ENCODE data around the gene CLCN6. TPM values are rescaled to one million over a fixed set of nuclear protein-coding genes. Genes with fewer than 3 reads are reported as not detected.
A peak's percentile ranks its signal among the peaks of the same experiment; 100 is the strongest.

The CLCN6 gene
- polyA plus RNA-seq, 2 of the 4 experiments (the other 2 are of a cell fraction) = 5.7 to 9.0 TPM

GRCh38 chr1:11882814-11883538, 77.0 kb downstream of the CLCN6 start:
- FAIRE-seq (no peak), DNase-seq (ENCODE audit: low read depth in 1 of 2, low spot score in 1 of 2) (no peak), ATAC-seq (peak in 1 of 2 experiments; percentile 32; a peak in 2 of 6 replicates)
- Histone ChIP-seq H3K27ac (no peak overlapping the region), H3K4me2 (no peak overlapping the region), H3K4me1 (no peaks in the 10 kb centered on the region), H3K9me3 (no peaks in the 10 kb centered on the region), H3K4me3 (no peak overlapping the region)
- WGBS (ENCODE audit: missing lambda C conversion rate) = 57% methylated on average over 8 of the region's 13 CpGs
- TF ChIP-seq REST (IDR thresholded peaks at IDR 0.05) (no peak), CHD2 (IDR thresholded peaks at IDR 0.05; ENCODE audit: low read length, partially characterized antibody) (no peak), CBX2 (IDR thresholded peaks at IDR 0.05; ENCODE audit: borderline replicate concordance, low read depth) (no peak), ESRRA (IDR thresholded peaks at IDR 0.05; ENCODE audit: borderline replicate concordance, low read length) (no peak), ZC3H11A (IDR thresholded peaks at IDR 0.05) (no peak), USF2 (IDR thresholded peaks at IDR 0.05) (no peak), PBX3 (IDR thresholded peaks at IDR 0.05) (no peak), HEYL (CRISPR knock-in tag; IDR thresholded peaks at IDR 0.05) (no peak), EHF (CRISPR knock-in tag; IDR thresholded peaks at IDR 0.05) (no peak), KDM1A (IDR thresholded peaks at IDR 0.05; ENCODE audit: low read depth) (no peak), ZSCAN20 (CRISPR knock-in tag; IDR thresholded peaks at IDR 0.05) (no peak), HOXA7 (CRISPR knock-in tag; IDR thresholded peaks at IDR 0.05) (no peak), JUN (IDR thresholded peaks at IDR 0.05) (no peak), ZNF302 (CRISPR knock-in tag; IDR thresholded peaks at IDR 0.05) (no peak), POLR2AphosphoS2 (conservative IDR thresholded peaks at IDR 0.05; ENCODE audit: low read length) (no peak), RFX5 (IDR thresholded peaks at IDR 0.05) (no peak), MAX (IDR thresholded peaks at IDR 0.05) (no peak), TFCP2L1 (CRISPR knock-in tag; IDR thresholded peaks at IDR 0.05) (no peak), SREBF2 (IDR thresholded peaks at IDR 0.05) (no peak), RNF2 (IDR thresholded peaks at IDR 0.05; ENCODE audit: borderline replicate concordance, low read depth) (no peak)
- POLR2A ChIA-PET = no interaction called here
- CTCF ChIA-PET = interaction anchor here (0.8 to 1.8 kb wide), 4 partner anchors 10 to 45 kb away, joined by 3 to 14 read pairs (median 6); no protein-coding TSS in a partner anchor

- no peak for FAIRE-seq
- ATAC-seq = no peak
- no peak for DNase-seq (ENCODE audit: low read depth in 1 of 2, low spot score in 1 of 2)
- Histone ChIP-seq H3K9me3 (no peaks in the 10 kb centered on the region), H3K4me1 (no peaks in the 10 kb centered on the region), H3K27ac (no peak overlapping the region), H3K4me2 (no peak overlapping the region), H3K4me3 (no peak overlapping the region)
- ChIA-PET POLR2A (no interaction called here), CTCF (interaction anchor here (1.4 kb wide), 1 partner anchor 7 kb away, joined by 5 read pairs; no protein-coding TSS in a partner anchor)
- 40% methylated on average over 6 of the region's 6 CpGs for WGBS (ENCODE audit: missing lambda C conversion rate)
- TF ChIP-seq FOXS1 (CRISPR knock-in tag; IDR thresholded peaks at IDR 0.05) = no peak
- no peak for TF ChIP-seq NR3C1 (IDR thresholded peaks at IDR 0.05)
- TF ChIP-seq MAX (IDR thresholded peaks at IDR 0.05) = no peak
- TF ChIP-seq CBX2 (IDR thresholded peaks at IDR 0.05; ENCODE audit: borderline replicate concordance, low read depth) = no peak
- no peak for TF ChIP-seq USF2 (IDR thresholded peaks at IDR 0.05)
- no peak for TF ChIP-seq CHD4 (IDR thresholded peaks at IDR 0.05; ENCODE audit: borderline replicate concordance)
- no peak for TF ChIP-seq RARB (CRISPR knock-in tag; IDR thresholded peaks at IDR 0.05)
- no peak for TF ChIP-seq HDAC2 (IDR thresholded peaks at IDR 0.05)
- TF ChIP-seq NPAS2 (CRISPR knock-in tag; IDR thresholded peaks at IDR 0.05; ENCODE audit: borderline replicate concordance) = no peak
- TF ChIP-seq RCOR1 (IDR thresholded peaks at IDR 0.05; ENCODE audit: low read depth, low read length) = no peak
- TF ChIP-seq GATA3 (IDR thresholded peaks at IDR 0.05; ENCODE audit: borderline replicate concordance) = no peak
- no peak for TF ChIP-seq BCL3 (IDR thresholded peaks at IDR 0.05)
- no peak for TF ChIP-seq CEBPB (IDR thresholded peaks at IDR 0.05)
- no peak for TF ChIP-seq POLR2A (IDR thresholded peaks at IDR 0.05; ENCODE audit: low read length)
- no peak for TF ChIP-seq CHD2 (IDR thresholded peaks at IDR 0.05; ENCODE audit: low read length, partially characterized antibody)
- no peak for TF ChIP-seq JUN (IDR thresholded peaks at IDR 0.05)
Observed at GRCh38 chr1:11885916-11886315, 79.9 kb downstream of the CLCN6 start.

Data from A549 (cell line).